H9 (cell line): ENCODE data around the gene FAM81A. TPM values are rescaled to one million over a fixed set of nuclear protein-coding genes. Genes with fewer than 3 reads are reported as not detected.

ENCODE experiments used
- DNase-seq: peaks from one replicate; pipeline ENCODE4 v3.0.0-alpha.2; 2017
- H2AFZ ChIP-seq: one replicate; pipeline ENCODE4 v1.6.1; 2013; ENCODE audit warnings: mild to moderate bottlenecking, low read length, control low read depth, moderate library complexity
- H2AK5ac ChIP-seq: 2 replicates; pipeline ENCODE4 v1.6.1; 2013; ENCODE audit warnings: low read length, control low read depth, mixed read lengths; ENCODE audit not compliant: insufficient read length
- H2BK120ac ChIP-seq: one replicate; pipeline ENCODE4 v1.6.1; 2013; ENCODE audit warnings: low read depth, mild to moderate bottlenecking, low read length, control low read depth, inconsistent platforms; ENCODE audit not compliant: poor library complexity, severe bottlenecking
- H2BK12ac ChIP-seq: 2 replicates; pipeline ENCODE4 v1.6.1; 2013; ENCODE audit warnings: low read length, control low read depth, mixed read lengths, low read depth; ENCODE audit not compliant: insufficient read length
- H2BK15ac ChIP-seq: 2 replicates; pipeline ENCODE4 v1.6.1; 2013; ENCODE audit warnings: low read depth, low read length, control low read depth
- H2BK20ac ChIP-seq: one replicate; pipeline ENCODE4 v1.6.1; 2013; ENCODE audit warnings: low read depth, mild to moderate bottlenecking, low read length, control low read depth, inconsistent platforms; ENCODE audit not compliant: poor library complexity, severe bottlenecking
- H2BK5ac ChIP-seq: 2 replicates; pipeline ENCODE4 v1.6.1; 2013; ENCODE audit warnings: low read length, control low read depth, mixed read lengths; ENCODE audit not compliant: insufficient read length
- H3K14ac ChIP-seq: 2 replicates; pipeline ENCODE4 v1.6.1; 2013; ENCODE audit warnings: low read length, control low read depth; ENCODE audit not compliant: insufficient read depth
- H3K18ac ChIP-seq: 2 replicates; pipeline ENCODE4 v1.6.1; 2013; ENCODE audit warnings: low read depth, mild to moderate bottlenecking, mixed read lengths, low read length, control low read depth; ENCODE audit not compliant: insufficient read length
- H3K23ac ChIP-seq: 2 replicates; pipeline ENCODE4 v1.6.1; 2013; ENCODE audit warnings: low read length, control low read depth, mixed read lengths, low read depth; ENCODE audit not compliant: insufficient read length
- H3K23me2 ChIP-seq: 2 replicates; pipeline ENCODE4 v1.6.1; 2013; ENCODE audit warnings: low read depth, mild to moderate bottlenecking, mixed read lengths, low read length, control low read depth; ENCODE audit not compliant: insufficient read length, poor library complexity, severe bottlenecking
- H3K27ac ChIP-seq: 2 replicates; pipeline ENCODE4 v1.5.1; 2013; ENCODE audit warnings: low read length, control low read depth, mixed read lengths, low read depth; ENCODE audit not compliant: insufficient read length
- H3K27me3 ChIP-seq: 2 replicates; pipeline ENCODE4 v1.6.1; 2013; ENCODE audit warnings: low read length, control low read depth, inconsistent platforms; ENCODE audit not compliant: insufficient read depth
- H3K4ac ChIP-seq: 2 replicates; pipeline ENCODE4 v1.6.1; 2013; ENCODE audit warnings: low read depth, mild to moderate bottlenecking, control low read depth, inconsistent platforms, low read length, moderate library complexity
- H3K4me1 ChIP-seq: 2 replicates; pipeline ENCODE4 v1.6.1; 2013; ENCODE audit warnings: low read length, control low read depth, inconsistent platforms; ENCODE audit not compliant: insufficient read depth
- H3K4me2 ChIP-seq: 2 replicates; pipeline ENCODE4 v1.6.1; 2013; ENCODE audit warnings: low read length, control low read depth, mixed read lengths; ENCODE audit not compliant: insufficient read length, insufficient read depth
- H3K56ac ChIP-seq: 2 replicates; pipeline ENCODE4 v1.6.1; 2013; ENCODE audit warnings: low read depth, mild to moderate bottlenecking, mixed read lengths, low read length, control low read depth; ENCODE audit not compliant: insufficient read length
- H3K79me1 ChIP-seq: 2 replicates; pipeline ENCODE4 v1.6.1; 2013; ENCODE audit warnings: low read depth, mild to moderate bottlenecking, moderate library complexity, low read length, control low read depth, inconsistent platforms; ENCODE audit not compliant: insufficient read depth, poor library complexity, severe bottlenecking
- H3K79me2 ChIP-seq: 2 replicates; pipeline ENCODE4 v1.6.1; 2013; ENCODE audit warnings: low read length, control low read depth, inconsistent platforms; ENCODE audit not compliant: insufficient read depth
- H3K9ac ChIP-seq: 2 replicates; pipeline ENCODE4 v1.6.1; 2013; ENCODE audit warnings: low read length, control low read depth, mixed read lengths; ENCODE audit not compliant: insufficient read length; ENCODE audit errors: extremely low read depth
- H3K9me3 ChIP-seq: one replicate; pipeline ENCODE4 v1.6.1; 2013; ENCODE audit warnings: low read depth, low read length, inconsistent platforms; ENCODE audit not compliant: control insufficient read depth
- H3T11ph ChIP-seq: one replicate; pipeline ENCODE4 v1.6.1; 2013; ENCODE audit warnings: mild to moderate bottlenecking, low read length, control low read depth, inconsistent platforms
- H4K20me1 ChIP-seq: one replicate; pipeline ENCODE4 v1.6.1; 2013; ENCODE audit not compliant: control insufficient read depth, insufficient read length, insufficient read depth
- H4K5ac ChIP-seq: 2 replicates; pipeline ENCODE4 v1.6.1; 2013; ENCODE audit warnings: low read depth, mild to moderate bottlenecking, mixed read lengths, low read length, control low read depth; ENCODE audit not compliant: insufficient read length
- H4K8ac ChIP-seq: replicated peaks from 2 replicates; pipeline ENCODE4 v1.6.1; 2013; ENCODE audit warnings: low read length, control low read depth, mixed read lengths, low read depth; ENCODE audit not compliant: insufficient read length
- H4K91ac ChIP-seq: 2 replicates; pipeline ENCODE4 v1.6.1; 2013; ENCODE audit warnings: low read depth, mild to moderate bottlenecking, moderate library complexity, mixed read lengths, low read length, control low read depth; ENCODE audit not compliant: insufficient read length
- H3K27ac Mint-ChIP-seq, 3 experiments: 2 replicates in 2 of 3; 3 replicates in 1 of 3; pipeline ENCODE4 v1.8.0; 2020 to 2021; ENCODE audit warnings: mixed read lengths in 3 of 3, mild to moderate bottlenecking in 1 of 3, moderate library complexity in 1 of 3
- H3K27me3 Mint-ChIP-seq: 2 replicates; pipeline ENCODE4 v1.8.0; 2021; ENCODE audit warnings: low read depth, mild to moderate bottlenecking, moderate library complexity, mixed read lengths
- H3K36me3 Mint-ChIP-seq, 3 experiments: 2 replicates in 2 of 3; 3 replicates in 1 of 3; pipeline ENCODE4 v1.8.0; 2020 to 2021; ENCODE audit warnings: low read depth in 3 of 3, mixed read lengths in 3 of 3; ENCODE audit not compliant: insufficient read depth in 1 of 3
- H3K4me1 Mint-ChIP-seq, 2 experiments: 2 replicates each; pipeline ENCODE4 v1.8.0; 2020; ENCODE audit warnings: mixed read lengths in 2 of 2
- H3K4me3 Mint-ChIP-seq, 2 experiments: 2 replicates in 1 of 2; 3 replicates in 1 of 2; pipeline ENCODE4 v1.8.0; 2020 to 2021; ENCODE audit warnings: mild to moderate bottlenecking in 2 of 2, mixed read lengths in 2 of 2, moderate library complexity in 1 of 2
- H3K9me3 Mint-ChIP-seq, 2 experiments: 2 replicates in 1 of 2; 3 replicates in 1 of 2; pipeline ENCODE4 v1.8.0; 2020; ENCODE audit warnings: mild to moderate bottlenecking in 2 of 2, mixed read lengths in 2 of 2, moderate library complexity in 1 of 2
- WGBS: extraction: QIAGEN DNeasy Blood & Tissue Kit; methylation state at CpG from one replicate; pipeline ENCODE4 v1.1.7; 2013; ENCODE audit warnings: missing lambda C conversion rate, low lambda C conversion rate, mixed read lengths; ENCODE audit not compliant: insufficient read length; ENCODE audit errors: extremely low coverage; 5-methylcytosine and 5-hydroxymethylcytosine counted together
- total RNA-seq: library from RNA; stranded (reverse); gene quantifications from 2 replicates; pipeline ENCODE4 v1.2.1, GENCODE V29; 2021
- TF ChIP-seq, protein P1 (sequence below): fragments of 200-600 bp; sonication (generic); conservative IDR thresholded peaks from 3 replicates; pipeline ENCODE4 v1.8.0; 2021; ENCODE audit warnings: antibody characterized with exemption, mild to moderate bottlenecking

Gene FAM81A
- total RNA-seq, 1 experiment from 2014 or later = 1.7 TPM

DNA sequence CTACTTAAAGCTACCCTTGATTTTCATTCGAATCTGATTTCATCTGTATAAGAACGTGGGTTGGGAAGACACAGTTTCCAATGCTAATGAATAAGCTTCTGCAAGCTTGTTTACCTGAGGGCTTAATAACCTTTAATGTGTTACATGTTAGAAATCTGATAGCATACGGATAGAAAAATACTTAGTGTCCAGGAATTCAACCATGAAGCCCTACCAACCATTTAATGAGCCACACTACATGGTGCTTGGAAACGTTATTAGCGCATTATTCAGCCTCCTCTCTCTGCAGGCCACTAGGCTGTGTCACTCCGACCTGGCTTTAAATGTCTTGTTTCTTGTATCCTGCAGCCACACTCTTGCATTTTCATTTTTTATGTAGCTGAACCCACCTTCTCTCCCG lies 1.6 kb downstream of the FAM81A start:
- H3K27me3 Mint-ChIP-seq = peaks cover 69% of the 10 kb centered on the region
- H3K79me1 ChIP-seq = no peaks in the 10 kb centered on the region
- H2AFZ ChIP-seq = no peak overlapping the region
- H2AK5ac ChIP-seq = no peak overlapping the region
- H2BK5ac ChIP-seq = no peak overlapping the region
- peaks cover 18 to 24% of the 10 kb centered on the region in 2 experiments for H3K4me1 Mint-ChIP-seq
- H3K23ac ChIP-seq = no peak overlapping the region
- no peak overlapping the region for H3K27ac ChIP-seq
- TF ChIP-seq, protein P1, sequence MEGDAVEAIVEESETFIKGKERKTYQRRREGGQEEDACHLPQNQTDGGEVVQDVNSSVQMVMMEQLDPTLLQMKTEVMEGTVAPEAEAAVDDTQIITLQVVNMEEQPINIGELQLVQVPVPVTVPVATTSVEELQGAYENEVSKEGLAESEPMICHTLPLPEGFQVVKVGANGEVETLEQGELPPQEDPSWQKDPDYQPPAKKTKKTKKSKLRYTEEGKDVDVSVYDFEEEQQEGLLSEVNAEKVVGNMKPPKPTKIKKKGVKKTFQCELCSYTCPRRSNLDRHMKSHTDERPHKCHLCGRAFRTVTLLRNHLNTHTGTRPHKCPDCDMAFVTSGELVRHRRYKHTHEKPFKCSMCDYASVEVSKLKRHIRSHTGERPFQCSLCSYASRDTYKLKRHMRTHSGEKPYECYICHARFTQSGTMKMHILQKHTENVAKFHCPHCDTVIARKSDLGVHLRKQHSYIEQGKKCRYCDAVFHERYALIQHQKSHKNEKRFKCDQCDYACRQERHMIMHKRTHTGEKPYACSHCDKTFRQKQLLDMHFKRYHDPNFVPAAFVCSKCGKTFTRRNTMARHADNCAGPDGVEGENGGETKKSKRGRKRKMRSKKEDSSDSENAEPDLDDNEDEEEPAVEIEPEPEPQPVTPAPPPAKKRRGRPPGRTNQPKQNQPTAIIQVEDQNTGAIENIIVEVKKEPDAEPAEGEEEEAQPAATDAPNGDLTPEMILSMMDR = no peak
- no peak overlapping the region; a peak in 2 of 5 replicates for H3K4me3 Mint-ChIP-seq
- peaks cover 26% of the 10 kb centered on the region for H3K27me3 ChIP-seq
- H3T11ph ChIP-seq = no peak overlapping the region
- no peak overlapping the region for H2BK12ac ChIP-seq
- H3K27ac Mint-ChIP-seq = no peak overlapping the region
- H3K36me3 Mint-ChIP-seq = no peaks in the 10 kb centered on the region; a peak in 1 of 7 replicates
- no peak overlapping the region for H4K8ac ChIP-seq
- no peak overlapping the region for H2BK15ac ChIP-seq
- H3K23me2 ChIP-seq = peaks cover 13% of the 10 kb centered on the region
- H2BK120ac ChIP-seq = no peak overlapping the region
- WGBS = no CpG with 5 or more reads among the region's 7 CpGs
- H3K4me1 ChIP-seq = no peaks in the 10 kb centered on the region
- no peaks in the 10 kb centered on the region for H4K20me1 ChIP-seq
- H3K4ac ChIP-seq = no peak overlapping the region
- H3K9ac ChIP-seq = no peak overlapping the region
- no peak overlapping the region for H3K14ac ChIP-seq
- DNase-seq = no peak
- no peaks in the 10 kb centered on the region for H3K9me3 ChIP-seq
- no peak overlapping the region for H3K4me2 ChIP-seq
- no peak overlapping the region for H3K18ac ChIP-seq
- H3K79me2 ChIP-seq = no peaks in the 10 kb centered on the region
- H3K9me3 Mint-ChIP-seq = no peaks in the 10 kb centered on the region
- H4K91ac ChIP-seq = no peak overlapping the region
- H4K5ac ChIP-seq = no peak overlapping the region
- H3K56ac ChIP-seq = no peak overlapping the region
- H2BK20ac ChIP-seq = no peak overlapping the region
